SH-SY5Y (cell line): Measurements from ENCODE around the gene FAM13A.

ENCODE experiments used
- GATA2 ChIP-seq: IDR thresholded peaks from 2 replicates; pipeline ENCODE4 v1.6.1; 2011; ENCODE audit warnings: mild to moderate bottlenecking, low read depth, low read length
- GATA3 ChIP-seq: IDR thresholded peaks from 2 replicates; pipeline ENCODE4 v1.6.1; 2011; ENCODE audit warnings: low read depth, mild to moderate bottlenecking, low read length, moderate library complexity

DNA sequence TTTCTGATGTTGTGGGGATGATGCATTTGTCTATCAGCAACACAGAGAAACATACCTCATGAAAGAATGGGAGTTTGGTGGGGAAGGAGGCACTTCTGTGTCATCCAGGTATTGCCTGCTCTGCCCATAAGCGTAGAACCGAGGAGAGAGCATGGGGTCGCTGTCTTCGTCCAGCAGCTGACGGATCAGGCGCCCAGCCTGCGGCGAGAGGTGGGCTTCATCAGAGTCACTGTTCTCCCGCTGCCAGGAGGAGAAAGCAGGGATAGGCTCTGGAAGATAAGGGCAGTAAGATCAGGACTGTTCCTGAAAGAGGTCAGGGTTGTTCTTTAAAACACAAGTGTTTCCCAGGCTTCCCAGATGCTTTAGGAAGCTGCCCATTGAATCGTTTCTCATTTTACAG, 306.6 kb downstream of the FAM13A start:
- TF ChIP-seq GATA2 = no peak
- no peak for TF ChIP-seq GATA3
